Tibial nerve (tissue), 4 donors: ENCODE measurements around the gene CELA1.

Source experiments
- CTCF ChIP-seq, 5 experiments: fragments of 200-600 bp in 3 of 5; fragments of 450-650 bp in 2 of 5; sonication (generic) in 3 of 5; IDR thresholded peaks; one replicate each; pipeline ENCODE4 v1.5.1; 2016 to 2019; ENCODE audit warnings: antibody characterized with exemption in 5 of 5, mild to moderate bottlenecking in 3 of 5, moderate library complexity in 2 of 5
- EP300 ChIP-seq, 2 donors: sonication (generic); formaldehyde crosslinking; IDR thresholded peaks; one replicate each; pipeline ENCODE4 v1.6.1; 2017; ENCODE audit warnings: antibody characterized with exemption in 2 of 2, mild to moderate bottlenecking in 1 of 2
- POLR2A ChIP-seq, 2 donors: fragments of 450-650 bp; IDR thresholded peaks; one replicate each; pipeline ENCODE4 v1.6.1; 2017; ENCODE audit warnings: antibody characterized with exemption in 2 of 2, mild to moderate bottlenecking in 2 of 2, moderate library complexity in 2 of 2

DNA sequence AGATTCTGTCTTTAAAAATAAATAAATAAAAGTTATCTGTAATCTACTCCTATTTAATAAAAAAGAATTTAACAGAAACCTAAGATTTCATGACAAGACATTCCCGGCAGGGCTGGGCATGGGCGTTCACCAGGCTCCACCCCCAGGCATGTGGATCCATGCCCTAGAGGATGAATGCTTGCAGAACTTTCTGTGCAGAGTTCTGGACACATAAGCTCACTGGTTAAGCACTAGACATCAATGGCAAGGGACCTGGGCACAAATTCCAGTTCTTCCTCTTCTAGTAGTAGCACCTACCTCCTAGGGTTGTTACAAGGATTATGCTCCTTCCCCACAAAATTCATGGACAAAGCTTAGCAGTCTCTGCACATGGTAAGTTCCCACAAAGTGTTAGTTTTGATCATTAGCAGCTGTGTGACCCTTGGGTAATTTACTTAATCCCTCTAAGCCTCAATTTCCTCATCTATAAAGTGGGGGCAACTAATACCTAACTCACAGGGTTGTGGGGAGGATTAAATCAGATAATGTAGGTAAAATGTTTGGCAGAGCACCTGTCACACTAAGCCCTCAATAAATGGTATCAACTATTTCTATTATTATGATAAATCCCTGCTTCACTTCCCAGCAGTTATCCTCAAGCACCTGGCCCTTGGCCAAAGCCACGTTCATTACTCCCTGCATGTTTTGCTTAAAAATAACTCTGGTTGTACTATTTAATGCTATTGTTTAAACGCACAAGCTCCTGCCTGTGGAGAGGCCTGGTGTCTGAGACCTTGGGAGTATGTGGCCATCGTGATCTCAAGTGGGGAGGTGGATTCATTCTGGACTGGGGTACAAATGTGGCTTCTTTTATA lies 35.0 kb upstream of the CELA1 start:
- no peak for TF ChIP-seq CTCF (IDR thresholded peaks at IDR 0.05)
- TF ChIP-seq POLR2A (IDR thresholded peaks at IDR 0.05), result no peak
- TF ChIP-seq EP300 (IDR thresholded peaks at IDR 0.05), result no peak
